ENCODE results near the gene AUTS2.
"Not testable (repeated sequence)": the region's sequence is repeated elsewhere in the genome, so short reads cannot be mapped to it uniquely, and the experiment has no call there.

The AUTS2 gene

DNA sequence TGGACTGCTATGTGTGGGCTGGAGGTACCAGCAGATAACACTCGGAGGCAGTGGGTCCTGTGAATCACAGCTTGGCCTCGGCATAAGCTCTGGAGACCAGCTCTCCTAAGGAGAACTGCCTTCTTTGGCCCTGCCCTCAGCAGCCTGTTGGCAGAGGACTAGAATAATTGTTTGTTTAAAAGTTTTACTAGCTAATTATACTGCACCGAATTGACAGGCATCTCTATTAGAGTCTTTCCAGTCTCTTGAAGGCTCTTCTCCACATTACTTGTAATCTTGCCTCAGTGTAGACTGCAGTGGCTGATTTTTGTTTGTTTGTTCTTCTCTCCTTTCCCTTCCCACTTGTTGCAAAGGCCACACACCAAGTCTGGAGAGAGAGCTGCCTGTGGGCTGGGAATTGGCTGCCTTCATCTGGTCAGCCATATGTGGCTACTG lies 183.2 kb downstream of the AUTS2 start (continued):
- TF ChIP-seq OSR2 (tag by site-specific recombination; IDR thresholded peaks at IDR 0.05) (peak; percentile 97), IKZF3 (tag by site-specific recombination; IDR thresholded peaks at IDR 0.05) (peak; percentile 69), SCRT2 (tag by site-specific recombination; IDR thresholded peaks at IDR 0.05) (peak; percentile 99), KLF1 (tag by site-specific recombination; IDR thresholded peaks at IDR 0.05) (peak; percentile 42; the same call in 1 of the 2 replicates), ZNF629 (tag by site-specific recombination; IDR thresholded peaks at IDR 0.05) (peak; percentile 68), ZXDB (tag by site-specific recombination; IDR thresholded peaks at IDR 0.05) (peak; percentile 81), ZNF341 (tag by site-specific recombination; IDR thresholded peaks at IDR 0.05; ENCODE audit: low read depth) (peak; percentile 57), TRIM28 (IDR thresholded peaks at IDR 0.05; ENCODE audit: borderline replicate concordance, low read length) (peak; percentile 76), ZNF843 (tag by site-specific recombination; IDR thresholded peaks at IDR 0.05) (peak; percentile 91)
- TF ChIP-seq, protein P1, sequence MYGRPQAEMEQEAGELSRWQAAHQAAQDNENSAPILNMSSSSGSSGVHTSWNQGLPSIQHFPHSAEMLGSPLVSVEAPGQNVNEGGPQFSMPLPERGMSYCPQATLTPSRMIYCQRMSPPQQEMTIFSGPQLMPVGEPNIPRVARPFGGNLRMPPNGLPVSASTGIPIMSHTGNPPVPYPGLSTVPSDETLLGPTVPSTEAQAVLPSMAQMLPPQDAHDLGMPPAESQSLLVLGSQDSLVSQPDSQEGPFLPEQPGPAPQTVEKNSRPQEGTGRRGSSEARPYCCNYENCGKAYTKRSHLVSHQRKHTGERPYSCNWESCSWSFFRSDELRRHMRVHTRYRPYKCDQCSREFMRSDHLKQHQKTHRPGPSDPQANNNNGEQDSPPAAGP (tag by site-specific recombination; IDR thresholded peaks at IDR 0.05): peak; percentile 72
- TF ChIP-seq, protein P2, sequence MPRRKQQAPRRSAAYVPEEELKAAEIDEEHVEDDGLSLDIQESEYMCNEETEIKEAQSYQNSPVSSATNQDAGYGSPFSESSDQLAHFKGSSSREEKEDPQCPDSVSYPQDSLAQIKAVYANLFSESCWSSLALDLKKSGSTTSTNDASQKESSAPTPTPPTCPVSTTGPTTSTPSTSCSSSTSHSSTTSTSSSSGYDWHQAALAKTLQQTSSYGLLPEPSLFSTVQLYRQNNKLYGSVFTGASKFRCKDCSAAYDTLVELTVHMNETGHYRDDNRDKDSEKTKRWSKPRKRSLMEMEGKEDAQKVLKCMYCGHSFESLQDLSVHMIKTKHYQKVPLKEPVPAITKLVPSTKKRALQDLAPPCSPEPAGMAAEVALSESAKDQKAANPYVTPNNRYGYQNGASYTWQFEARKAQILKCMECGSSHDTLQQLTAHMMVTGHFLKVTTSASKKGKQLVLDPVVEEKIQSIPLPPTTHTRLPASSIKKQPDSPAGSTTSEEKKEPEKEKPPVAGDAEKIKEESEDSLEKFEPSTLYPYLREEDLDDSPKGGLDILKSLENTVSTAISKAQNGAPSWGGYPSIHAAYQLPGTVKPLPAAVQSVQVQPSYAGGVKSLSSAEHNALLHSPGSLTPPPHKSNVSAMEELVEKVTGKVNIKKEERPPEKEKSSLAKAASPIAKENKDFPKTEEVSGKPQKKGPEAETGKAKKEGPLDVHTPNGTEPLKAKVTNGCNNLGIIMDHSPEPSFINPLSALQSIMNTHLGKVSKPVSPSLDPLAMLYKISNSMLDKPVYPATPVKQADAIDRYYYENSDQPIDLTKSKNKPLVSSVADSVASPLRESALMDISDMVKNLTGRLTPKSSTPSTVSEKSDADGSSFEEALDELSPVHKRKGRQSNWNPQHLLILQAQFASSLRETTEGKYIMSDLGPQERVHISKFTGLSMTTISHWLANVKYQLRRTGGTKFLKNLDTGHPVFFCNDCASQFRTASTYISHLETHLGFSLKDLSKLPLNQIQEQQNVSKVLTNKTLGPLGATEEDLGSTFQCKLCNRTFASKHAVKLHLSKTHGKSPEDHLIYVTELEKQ (tag by site-specific recombination; IDR thresholded peaks at IDR 0.05; ENCODE audit: borderline replicate concordance): peak; percentile 62; the same call in 1 of the 2 replicates
- TF ChIP-seq, protein P3, sequence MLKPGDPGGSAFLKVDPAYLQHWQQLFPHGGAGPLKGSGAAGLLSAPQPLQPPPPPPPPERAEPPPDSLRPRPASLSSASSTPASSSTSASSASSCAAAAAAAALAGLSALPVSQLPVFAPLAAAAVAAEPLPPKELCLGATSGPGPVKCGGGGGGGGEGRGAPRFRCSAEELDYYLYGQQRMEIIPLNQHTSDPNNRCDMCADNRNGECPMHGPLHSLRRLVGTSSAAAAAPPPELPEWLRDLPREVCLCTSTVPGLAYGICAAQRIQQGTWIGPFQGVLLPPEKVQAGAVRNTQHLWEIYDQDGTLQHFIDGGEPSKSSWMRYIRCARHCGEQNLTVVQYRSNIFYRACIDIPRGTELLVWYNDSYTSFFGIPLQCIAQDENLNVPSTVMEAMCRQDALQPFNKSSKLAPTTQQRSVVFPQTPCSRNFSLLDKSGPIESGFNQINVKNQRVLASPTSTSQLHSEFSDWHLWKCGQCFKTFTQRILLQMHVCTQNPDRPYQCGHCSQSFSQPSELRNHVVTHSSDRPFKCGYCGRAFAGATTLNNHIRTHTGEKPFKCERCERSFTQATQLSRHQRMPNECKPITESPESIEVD (tag by site-specific recombination; IDR thresholded peaks at IDR 0.05): peak; percentile 92

DNA sequence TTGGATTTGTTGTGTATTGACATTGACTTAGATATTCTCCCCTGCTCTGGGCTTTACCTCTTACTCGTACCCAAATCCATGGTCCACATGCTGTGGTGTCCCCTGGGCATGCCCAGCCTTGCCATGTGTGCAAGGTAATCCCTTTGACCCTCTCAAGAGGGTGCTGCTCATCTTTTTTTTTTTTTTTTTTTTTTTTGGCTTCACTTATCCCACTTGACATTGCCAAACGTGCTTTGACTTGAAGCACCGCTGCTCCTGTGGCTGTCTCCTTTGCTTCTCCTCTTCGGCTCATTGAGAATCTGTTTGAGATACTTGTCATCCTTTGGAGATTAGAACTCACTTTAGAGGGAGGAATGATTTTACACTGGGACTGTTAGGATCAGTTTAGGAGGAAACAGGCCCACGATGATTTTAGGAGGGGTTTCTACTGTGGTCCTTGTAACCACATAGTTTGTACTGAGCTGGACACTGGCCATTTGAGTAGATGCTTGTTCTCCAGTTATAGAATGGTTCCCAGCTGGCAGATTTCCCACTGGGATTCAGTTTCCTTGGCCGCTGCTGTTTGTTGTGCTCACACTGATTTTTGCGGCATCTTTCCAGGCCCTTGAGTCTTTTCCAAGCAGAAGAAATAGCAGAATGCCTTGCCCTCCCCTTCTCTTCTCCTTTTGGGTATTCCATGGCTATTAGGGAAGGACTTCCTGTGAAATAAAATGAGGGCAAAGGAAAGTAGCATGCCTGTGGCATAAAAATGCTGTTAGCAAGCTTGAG lies 184.8 kb downstream of the AUTS2 start:
- peak; percentile 81 for TF ChIP-seq FEZF1 (tag by site-specific recombination; IDR thresholded peaks at IDR 0.05)
- TF ChIP-seq IKZF3 (tag by site-specific recombination; IDR thresholded peaks at IDR 0.05): peak; percentile 39; the same call in 1 of the 2 replicates
- TF ChIP-seq, protein P4, sequence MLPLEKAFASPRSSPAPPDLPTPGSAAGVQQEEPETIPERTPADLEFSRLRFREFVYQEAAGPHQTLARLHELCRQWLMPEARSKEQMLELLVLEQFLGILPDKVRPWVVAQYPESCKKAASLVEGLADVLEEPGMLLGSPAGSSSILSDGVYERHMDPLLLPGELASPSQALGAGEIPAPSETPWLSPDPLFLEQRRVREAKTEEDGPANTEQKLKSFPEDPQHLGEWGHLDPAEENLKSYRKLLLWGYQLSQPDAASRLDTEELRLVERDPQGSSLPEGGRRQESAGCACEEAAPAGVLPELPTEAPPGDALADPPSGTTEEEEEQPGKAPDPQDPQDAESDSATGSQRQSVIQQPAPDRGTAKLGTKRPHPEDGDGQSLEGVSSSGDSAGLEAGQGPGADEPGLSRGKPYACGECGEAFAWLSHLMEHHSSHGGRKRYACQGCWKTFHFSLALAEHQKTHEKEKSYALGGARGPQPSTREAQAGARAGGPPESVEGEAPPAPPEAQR (tag by site-specific recombination; IDR thresholded peaks at IDR 0.05): no peak
- TF ChIP-seq, protein P5, sequence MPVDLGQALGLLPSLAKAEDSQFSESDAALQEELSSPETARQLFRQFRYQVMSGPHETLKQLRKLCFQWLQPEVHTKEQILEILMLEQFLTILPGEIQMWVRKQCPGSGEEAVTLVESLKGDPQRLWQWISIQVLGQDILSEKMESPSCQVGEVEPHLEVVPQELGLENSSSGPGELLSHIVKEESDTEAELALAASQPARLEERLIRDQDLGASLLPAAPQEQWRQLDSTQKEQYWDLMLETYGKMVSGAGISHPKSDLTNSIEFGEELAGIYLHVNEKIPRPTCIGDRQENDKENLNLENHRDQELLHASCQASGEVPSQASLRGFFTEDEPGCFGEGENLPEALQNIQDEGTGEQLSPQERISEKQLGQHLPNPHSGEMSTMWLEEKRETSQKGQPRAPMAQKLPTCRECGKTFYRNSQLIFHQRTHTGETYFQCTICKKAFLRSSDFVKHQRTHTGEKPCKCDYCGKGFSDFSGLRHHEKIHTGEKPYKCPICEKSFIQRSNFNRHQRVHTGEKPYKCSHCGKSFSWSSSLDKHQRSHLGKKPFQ (tag by site-specific recombination; IDR thresholded peaks at IDR 0.05): 0 out of 2 replicates have a peak, but pooled peaks have one; percentile 23
- no peak for TF ChIP-seq ZNF501 (tag by site-specific recombination; IDR thresholded peaks at IDR 0.05)
- 0 out of 2 replicates have a peak, but pooled peaks have one; percentile 1 for TF ChIP-seq MZF1 (tag by site-specific recombination; IDR thresholded peaks at IDR 0.05; ENCODE audit: borderline replicate concordance)
- no peak for TF ChIP-seq ZNF514 (tag by site-specific recombination; IDR thresholded peaks at IDR 0.05)
- Histone ChIP-seq H3K36me3 (ENCODE audit: control insufficient read depth in 2 of 2, insufficient read depth in 1 of 2, low read length in 2 of 2) (no peaks in the 10 kb centered on the region), H3K9me3 (ENCODE audit: control insufficient read depth, insufficient read depth, low read depth, low read length) (no peaks in the 10 kb centered on the region), H3K27ac (ENCODE audit: extremely low read depth, low read depth, low read length) (no peak overlapping the region; the same call in 1 of the 2 replicates), H3K4me1 (ENCODE audit: control insufficient read depth, insufficient read depth, low read length) (peaks cover 40% of the 10 kb centered on the region), H3K4me3 (ENCODE audit: low read depth, low read length) (no peak overlapping the region)
- ChIA-PET POLR2A (interaction anchor here (0.5 to 0.6 kb wide), 3 partner anchors 10 to 139 kb away, joined by 3 to 6 read pairs (median 5); no protein-coding TSS in a partner anchor), CTCF (interaction anchor here (0.7 kb wide), 1 partner anchor 72 kb away, joined by 3 read pairs; no protein-coding TSS in a partner anchor)

DNA sequence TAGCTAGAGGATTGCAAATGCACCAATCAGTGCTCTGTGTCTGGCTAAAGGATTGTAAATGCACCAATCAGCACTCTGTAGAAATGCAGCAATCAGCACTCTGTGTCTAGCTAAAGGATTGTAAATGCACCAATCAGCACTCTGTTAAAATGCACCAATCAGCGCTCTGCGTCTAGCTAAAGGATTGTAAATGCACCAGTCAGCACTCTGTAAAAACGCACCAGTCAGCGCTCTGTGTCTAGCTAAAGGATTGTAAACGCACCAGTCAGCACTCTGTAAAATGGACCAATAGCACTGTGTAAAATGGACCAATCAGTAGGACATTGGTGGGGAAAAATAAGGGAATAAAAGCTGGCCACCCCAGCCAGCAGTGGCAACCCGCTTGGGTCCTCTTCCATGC lies 187.9 kb downstream of the AUTS2 start:
- peaks cover 40% of the 10 kb centered on the region for H3K4me1 ChIP-seq (ENCODE audit: control insufficient read depth, insufficient read depth, low read length)
- POLR2A ChIA-PET; H3K4me3 ChIP-seq (ENCODE audit: low read depth, low read length); H3K9me3 ChIP-seq (ENCODE audit: control insufficient read depth, insufficient read depth, low read depth, low read length); H3K36me3 ChIP-seq (ENCODE audit: control insufficient read depth in 2 of 2, insufficient read depth in 1 of 2, low read length in 2 of 2); H3K27ac ChIP-seq (ENCODE audit: extremely low read depth, low read depth, low read length): not testable (repeated sequence)
- CTCF ChIA-PET: interaction anchor here (0.6 kb wide), 1 partner anchor 94 kb away, joined by 3 read pairs; no protein-coding TSS in a partner anchor
